Stimulated activated effector memory CD8-positive, alpha-beta T cell treated with anti-CD3 and anti-CD28 coated beads, Interleukin-12 subunit alpha, Interleukin-12 subunit beta, amount 100 ng/mL, for 72 hours (primary cell): Measurements from ENCODE around the gene CCDC102A.

Source experiments
- ATAC-seq: fragments of 150-1000 bp; cut with Tn5 transposase; 2 replicates; pipeline ENCODE4 v1.10.0; 2021
- DNase-seq, 2 donors: peaks; one replicate each; pipeline ENCODE4 v3.0.0; 2021 to 2022; ENCODE audit warnings: low spot score in 2 of 2
- H3K27ac Mint-ChIP-seq: one replicate; pipeline ENCODE4 v1.8.0; 2022; ENCODE audit warnings: mild to moderate bottlenecking, mixed read lengths
- H3K36me3 Mint-ChIP-seq: one replicate; pipeline ENCODE4 v1.8.0; 2022; ENCODE audit warnings: mild to moderate bottlenecking, mixed read lengths
- H3K4me1 Mint-ChIP-seq: one replicate; pipeline ENCODE4 v1.8.0; 2022; ENCODE audit warnings: mixed read lengths
- H3K4me3 Mint-ChIP-seq: one replicate; pipeline ENCODE4 v1.8.0; 2022; ENCODE audit warnings: mild to moderate bottlenecking, mixed read lengths
- H3K9me3 Mint-ChIP-seq: one replicate; pipeline ENCODE4 v1.8.0; 2022; ENCODE audit warnings: mixed read lengths

Gene CCDC102A

GRCh38 chr16:57534881-57535658 is 1.3 kb downstream of the CCDC102A start:
- DNase-seq = no peak
- Mint-ChIP-seq H3K27ac (peak overlapping the region; percentile 100), H3K9me3 (no peaks in the 10 kb centered on the region), H3K4me3 (peak overlapping the region; percentile 77), H3K36me3 (peaks cover 56% of the 10 kb centered on the region), H3K4me1 (peaks cover 86% of the 10 kb centered on the region)
- ATAC-seq = no peak

GRCh38 chr16:57534337-57534880 is 2.0 kb downstream of the CCDC102A start:
- peak overlapping the region; percentile 77 for H3K4me3 Mint-ChIP-seq
- H3K9me3 Mint-ChIP-seq = no peaks in the 10 kb centered on the region
- peak overlapping the region; percentile 100 for H3K27ac Mint-ChIP-seq
- H3K36me3 Mint-ChIP-seq = peaks cover 62% of the 10 kb centered on the region
- no peak for DNase-seq
- ATAC-seq = no peak
- peaks cover 90% of the 10 kb centered on the region for H3K4me1 Mint-ChIP-seq

- Mint-ChIP-seq H3K4me3 (peak overlapping the region; percentile 77), H3K9me3 (no peaks in the 10 kb centered on the region), H3K27ac (peak overlapping the region; percentile 100), H3K4me1 (peaks cover 85% of the 10 kb centered on the region), H3K36me3 (peaks cover 63% of the 10 kb centered on the region)
- no peak for ATAC-seq
- no peak for DNase-seq
Measured at GRCh38 chr16:57533431-57534336, 2.7 kb downstream of the CCDC102A start.

GRCh38 chr16:57532266-57532625 is 4.1 kb downstream of the CCDC102A start:
- peak overlapping the region; percentile 77 for H3K4me3 Mint-ChIP-seq
- no peaks in the 10 kb centered on the region for H3K9me3 Mint-ChIP-seq
- ATAC-seq (no peak), DNase-seq (no peak)
- peaks cover 71% of the 10 kb centered on the region for H3K4me1 Mint-ChIP-seq
- H3K27ac Mint-ChIP-seq = peak overlapping the region; percentile 100
- peaks cover 52% of the 10 kb centered on the region for H3K36me3 Mint-ChIP-seq

- H3K36me3 Mint-ChIP-seq = peaks cover 52% of the 10 kb centered on the region
- ATAC-seq (no peak), DNase-seq (no peak)
- peaks cover 67% of the 10 kb centered on the region for H3K4me1 Mint-ChIP-seq
- H3K9me3 Mint-ChIP-seq = no peaks in the 10 kb centered on the region
- H3K27ac Mint-ChIP-seq = peak overlapping the region; percentile 100
- peak overlapping the region; percentile 77 for H3K4me3 Mint-ChIP-seq
Measured at GRCh38 chr16:57531635-57532265, 4.6 kb downstream of the CCDC102A start.

GRCh38 chr16:57531253-57531575 is 5.2 kb downstream of the CCDC102A start:
- Mint-ChIP-seq H3K27ac (peak overlapping the region; percentile 100), H3K4me1 (peaks cover 67% of the 10 kb centered on the region), H3K4me3 (peak overlapping the region; percentile 77), H3K9me3 (no peaks in the 10 kb centered on the region), H3K36me3 (peaks cover 52% of the 10 kb centered on the region)
- DNase-seq (no peak), ATAC-seq (no peak)

GRCh38 chr16:57530522-57531252 is 5.7 kb downstream of the CCDC102A start:
- DNase-seq = no peak
- H3K4me1 Mint-ChIP-seq = peaks cover 65% of the 10 kb centered on the region
- H3K4me3 Mint-ChIP-seq = peak overlapping the region; percentile 77
- ATAC-seq = no peak
- peaks cover 49% of the 10 kb centered on the region for H3K36me3 Mint-ChIP-seq
- H3K27ac Mint-ChIP-seq = peak overlapping the region; percentile 100
- H3K9me3 Mint-ChIP-seq = no peaks in the 10 kb centered on the region

GRCh38 chr16:57530104-57530521 is 6.3 kb downstream of the CCDC102A start:
- ATAC-seq = peak; percentile 93
- Mint-ChIP-seq H3K9me3 (no peaks in the 10 kb centered on the region), H3K4me1 (peaks cover 59% of the 10 kb centered on the region), H3K36me3 (peaks cover 48% of the 10 kb centered on the region), H3K4me3 (peak overlapping the region; percentile 77), H3K27ac (peak overlapping the region; percentile 100)
- peak; percentile 48 to 82 for DNase-seq

- peak; percentile 42 for ATAC-seq
- Mint-ChIP-seq H3K4me3 (peak overlapping the region; percentile 77), H3K27ac (peak overlapping the region; percentile 100), H3K4me1 (peaks cover 54% of the 10 kb centered on the region), H3K9me3 (no peaks in the 10 kb centered on the region), H3K36me3 (peaks cover 53% of the 10 kb centered on the region)
- DNase-seq = no peak
Measured at GRCh38 chr16:57529391-57530103, 6.8 kb downstream of the CCDC102A start.

GRCh38 chr16:57528499-57529390 is 7.6 kb downstream of the CCDC102A start:
- DNase-seq (no peak), ATAC-seq (no peak)
- no peak overlapping the region for H3K27ac Mint-ChIP-seq
- H3K4me1 Mint-ChIP-seq = peaks cover 46% of the 10 kb centered on the region
- H3K36me3 Mint-ChIP-seq = peaks cover 54% of the 10 kb centered on the region
- H3K4me3 Mint-ChIP-seq = peak overlapping the region; percentile 77
- H3K9me3 Mint-ChIP-seq = no peaks in the 10 kb centered on the region

- peaks cover 50% of the 10 kb centered on the region for H3K36me3 Mint-ChIP-seq
- ATAC-seq (no peak), DNase-seq (no peak)
- no peak overlapping the region for H3K27ac Mint-ChIP-seq
- H3K4me3 Mint-ChIP-seq = no peak overlapping the region
- H3K9me3 Mint-ChIP-seq = no peaks in the 10 kb centered on the region
- peaks cover 36% of the 10 kb centered on the region for H3K4me1 Mint-ChIP-seq
Measured at GRCh38 chr16:57527610-57528360, 8.6 kb downstream of the CCDC102A start.

GRCh38 chr16:57527027-57527426 is 9.3 kb downstream of the CCDC102A start:
- Mint-ChIP-seq H3K4me1 (peaks cover 33% of the 10 kb centered on the region), H3K4me3 (no peak overlapping the region), H3K9me3 (no peaks in the 10 kb centered on the region)

GRCh38 chr16:57526498-57526897 is 9.9 kb downstream of the CCDC102A start:
- Mint-ChIP-seq H3K4me3 (no peak overlapping the region), H3K27ac (peak overlapping the region; percentile 54), H3K36me3 (peaks cover 47% of the 10 kb centered on the region), H3K4me1 (peaks cover 28% of the 10 kb centered on the region), H3K9me3 (no peaks in the 10 kb centered on the region)
- no peak for ATAC-seq
- DNase-seq = no peak

More at GRCh38 chr16:57527027-57527426, 9.3 kb downstream of the CCDC102A start:
- H3K27ac Mint-ChIP-seq = peak overlapping the region; percentile 54
- DNase-seq (no peak), ATAC-seq (no peak)
- peaks cover 51% of the 10 kb centered on the region for H3K36me3 Mint-ChIP-seq
